HepG2 (cell line): ENCODE measurements around the gene PPAN. TPM values are rescaled to one million over a fixed set of nuclear protein-coding genes. Genes with fewer than 3 reads are reported as not detected.

Source experiments
- ARNT ChIP-seq: fragments of 450-650 bp; IDR thresholded peaks from 2 replicates; pipeline ENCODE4 v1.6.1; 2017
- FOXK2 ChIP-seq: fragments of 450-650 bp; IDR thresholded peaks from 2 replicates; pipeline ENCODE4 v1.6.1; 2016
- GTF2F1 ChIP-seq: fragments of 150-350 bp; IDR thresholded peaks from 2 replicates; pipeline ENCODE4 v1.6.1; 2014; ENCODE audit warnings: low read length
- MBNL3 ChIP-seq: fragments of 250-450 bp; sonication (Bioruptor Pico); conservative IDR thresholded peaks from 2 replicates; pipeline ENCODE4 v1.8.0; 2022; ENCODE audit warnings: mild to moderate bottlenecking, inconsistent platforms
- MED1 ChIP-seq: sonication (generic); formaldehyde crosslinking; IDR thresholded peaks from 2 replicates; pipeline ENCODE4 v1.4.0; 2020; ENCODE audit warnings: missing genetic modification reagents
- NFYB ChIP-seq: sonication (generic); formaldehyde crosslinking; IDR thresholded peaks from 2 replicates; pipeline ENCODE4 v1.4.0; 2020; ENCODE audit warnings: missing genetic modification reagents
- PHF20 ChIP-seq: sonication (generic); formaldehyde crosslinking; IDR thresholded peaks from 2 replicates; pipeline ENCODE4 v1.5.0; 2020; ENCODE audit warnings: mild to moderate bottlenecking, missing genetic modification reagents
- SMARCC2 ChIP-seq: fragments of 450-650 bp; IDR thresholded peaks from 2 replicates; pipeline ENCODE4 v1.6.1; 2017; ENCODE audit warnings: antibody characterized with exemption, mild to moderate bottlenecking
- ZNF451 ChIP-seq: sonication (generic); formaldehyde crosslinking; IDR thresholded peaks from 2 replicates; pipeline ENCODE4 v1.5.0; 2020; ENCODE audit warnings: mild to moderate bottlenecking, missing genetic modification reagents
- polyA plus RNA-seq, 8 experiments: library from polyadenylated mRNA; depleted of rRNA in 3 of 8; stranded (reverse) in 7 of 8; unstranded in 1 of 8; fragments of >200 nt; fragmentation: Illumina TruSeq in 4 of 8; extraction: Trizol in 4 of 8; gene quantifications; 2 replicates each; pipeline versions ENCODE4 v1.2.1 to v1.2.3, GENCODE V29; 2011 to 2016; ENCODE audit warnings: low read depth in 4 of 8, missing spikeins in 1 of 8, mixed read lengths in 1 of 8; ENCODE audit not compliant: insufficient read depth in 1 of 8
- total RNA-seq, 5 experiments: library from RNA; depleted of rRNA; stranded (reverse); fragments of >200 nt; fragmentation: Illumina TruSeq; extraction: Trizol; gene quantifications; 2 replicates each; pipeline ENCODE4 v1.2.3, GENCODE V29; 2016; ENCODE audit warnings: low read depth in 1 of 5
- TF ChIP-seq, protein P1 (sequence below): sonication (generic); formaldehyde crosslinking; IDR thresholded peaks from 2 replicates; pipeline ENCODE4 v1.5.1; 2020; ENCODE audit warnings: mild to moderate bottlenecking, missing genetic modification reagents, moderate library complexity
- TF ChIP-seq, protein P2 (sequence below): sonication (generic); formaldehyde crosslinking; IDR thresholded peaks from 2 replicates; pipeline ENCODE4 v1.8.1; 2023; ENCODE audit warnings: missing genetic modification reagents, inconsistent platforms, borderline replicate concordance
- TF ChIP-seq, protein P3 (sequence below): sonication (generic); formaldehyde crosslinking; IDR thresholded peaks from 2 replicates; pipeline ENCODE4 v1.5.1; 2020; ENCODE audit warnings: mild to moderate bottlenecking, missing genetic modification reagents, borderline replicate concordance
- TF ChIP-seq, protein P4 (sequence below): sonication (generic); formaldehyde crosslinking; conservative IDR thresholded peaks from 2 replicates; pipeline ENCODE4 v1.8.0; 2022; ENCODE audit warnings: low read depth, missing genetic modification reagents
- TF ChIP-seq, protein P5 (sequence below): sonication (generic); formaldehyde crosslinking; conservative IDR thresholded peaks from 2 replicates; pipeline ENCODE4 v1.8.0; 2022; ENCODE audit warnings: mild to moderate bottlenecking, moderate library complexity, missing genetic modification reagents
- TF ChIP-seq, protein P6 (sequence below): sonication (generic); formaldehyde crosslinking; IDR thresholded peaks from 2 replicates; pipeline ENCODE4 v1.5.1; 2020; ENCODE audit warnings: missing genetic modification reagents, mild to moderate bottlenecking, borderline replicate concordance

PPAN gene
- total and polyA plus RNA-seq, 2 of the 13 experiments (the other 11 are each of a cell fraction or from before 2014, with no cell fraction given) = 36.2 to 41.9 TPM

DNA sequence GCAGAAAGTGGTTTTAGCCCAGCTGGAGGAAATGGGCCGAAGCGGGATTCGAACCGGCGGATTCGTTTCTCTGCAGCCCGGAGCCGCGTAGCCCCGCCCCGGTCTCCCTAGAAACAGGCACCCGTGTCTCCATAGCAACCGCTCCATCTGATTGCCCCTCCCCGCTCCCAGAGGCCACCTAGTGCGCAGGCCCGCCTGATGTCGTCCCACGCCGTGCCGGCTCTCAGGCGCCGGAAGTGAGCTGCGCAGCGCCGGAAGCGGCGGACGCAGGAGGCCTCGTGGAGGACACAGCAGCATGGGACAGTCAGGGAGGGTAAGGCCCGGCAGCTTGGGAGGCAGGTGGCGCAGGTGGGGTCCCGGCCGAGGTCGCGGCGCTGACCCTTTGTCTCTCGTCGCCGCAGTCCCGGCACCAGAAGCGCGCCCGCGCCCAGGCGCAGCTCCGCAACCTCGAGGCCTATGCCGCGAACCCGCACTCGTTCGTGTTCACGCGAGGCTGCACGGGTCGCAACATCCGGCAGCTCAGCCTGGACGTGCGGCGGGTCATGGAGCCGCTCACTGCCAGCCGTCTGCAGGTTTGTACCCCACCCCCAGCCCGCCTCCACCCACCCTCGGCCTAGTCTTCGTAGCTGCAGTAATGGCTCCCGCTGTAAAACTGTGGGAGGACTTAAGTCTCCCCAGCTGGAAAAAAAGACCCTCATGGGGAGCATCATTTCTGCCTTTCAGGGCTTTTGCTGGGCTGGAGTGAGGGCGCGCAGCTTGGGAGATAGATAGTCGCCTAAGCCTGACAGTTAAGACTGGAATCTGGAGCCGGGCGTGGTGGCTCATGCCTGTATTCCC is at the start of gene PPAN (continued):
- TF ChIP-seq, protein P1, sequence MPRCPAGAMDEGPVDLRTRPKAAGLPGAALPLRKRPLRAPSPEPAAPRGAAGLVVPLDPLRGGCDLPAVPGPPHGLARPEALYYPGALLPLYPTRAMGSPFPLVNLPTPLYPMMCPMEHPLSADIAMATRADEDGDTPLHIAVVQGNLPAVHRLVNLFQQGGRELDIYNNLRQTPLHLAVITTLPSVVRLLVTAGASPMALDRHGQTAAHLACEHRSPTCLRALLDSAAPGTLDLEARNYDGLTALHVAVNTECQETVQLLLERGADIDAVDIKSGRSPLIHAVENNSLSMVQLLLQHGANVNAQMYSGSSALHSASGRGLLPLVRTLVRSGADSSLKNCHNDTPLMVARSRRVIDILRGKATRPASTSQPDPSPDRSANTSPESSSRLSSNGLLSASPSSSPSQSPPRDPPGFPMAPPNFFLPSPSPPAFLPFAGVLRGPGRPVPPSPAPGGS = peak; percentile 41; the same call in 1 of the 2 replicates
- TF ChIP-seq, protein P2, sequence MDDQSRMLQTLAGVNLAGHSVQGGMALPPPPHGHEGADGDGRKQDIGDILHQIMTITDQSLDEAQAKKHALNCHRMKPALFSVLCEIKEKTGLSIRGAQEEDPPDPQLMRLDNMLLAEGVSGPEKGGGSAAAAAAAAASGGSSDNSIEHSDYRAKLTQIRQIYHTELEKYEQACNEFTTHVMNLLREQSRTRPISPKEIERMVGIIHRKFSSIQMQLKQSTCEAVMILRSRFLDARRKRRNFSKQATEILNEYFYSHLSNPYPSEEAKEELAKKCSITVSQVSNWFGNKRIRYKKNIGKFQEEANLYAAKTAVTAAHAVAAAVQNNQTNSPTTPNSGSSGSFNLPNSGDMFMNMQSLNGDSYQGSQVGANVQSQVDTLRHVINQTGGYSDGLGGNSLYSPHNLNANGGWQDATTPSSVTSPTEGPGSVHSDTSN (CRISPR knock-in tag) = no peak
- TF ChIP-seq MBNL3 (CRISPR knock-in tag) = no peak
- TF ChIP-seq NFYB = 0 out of 2 replicates have a peak, but pooled peaks have one; percentile 8
- peak; percentile 79 for TF ChIP-seq MED1 (CRISPR knock-in tag)
- TF ChIP-seq, protein P3, sequence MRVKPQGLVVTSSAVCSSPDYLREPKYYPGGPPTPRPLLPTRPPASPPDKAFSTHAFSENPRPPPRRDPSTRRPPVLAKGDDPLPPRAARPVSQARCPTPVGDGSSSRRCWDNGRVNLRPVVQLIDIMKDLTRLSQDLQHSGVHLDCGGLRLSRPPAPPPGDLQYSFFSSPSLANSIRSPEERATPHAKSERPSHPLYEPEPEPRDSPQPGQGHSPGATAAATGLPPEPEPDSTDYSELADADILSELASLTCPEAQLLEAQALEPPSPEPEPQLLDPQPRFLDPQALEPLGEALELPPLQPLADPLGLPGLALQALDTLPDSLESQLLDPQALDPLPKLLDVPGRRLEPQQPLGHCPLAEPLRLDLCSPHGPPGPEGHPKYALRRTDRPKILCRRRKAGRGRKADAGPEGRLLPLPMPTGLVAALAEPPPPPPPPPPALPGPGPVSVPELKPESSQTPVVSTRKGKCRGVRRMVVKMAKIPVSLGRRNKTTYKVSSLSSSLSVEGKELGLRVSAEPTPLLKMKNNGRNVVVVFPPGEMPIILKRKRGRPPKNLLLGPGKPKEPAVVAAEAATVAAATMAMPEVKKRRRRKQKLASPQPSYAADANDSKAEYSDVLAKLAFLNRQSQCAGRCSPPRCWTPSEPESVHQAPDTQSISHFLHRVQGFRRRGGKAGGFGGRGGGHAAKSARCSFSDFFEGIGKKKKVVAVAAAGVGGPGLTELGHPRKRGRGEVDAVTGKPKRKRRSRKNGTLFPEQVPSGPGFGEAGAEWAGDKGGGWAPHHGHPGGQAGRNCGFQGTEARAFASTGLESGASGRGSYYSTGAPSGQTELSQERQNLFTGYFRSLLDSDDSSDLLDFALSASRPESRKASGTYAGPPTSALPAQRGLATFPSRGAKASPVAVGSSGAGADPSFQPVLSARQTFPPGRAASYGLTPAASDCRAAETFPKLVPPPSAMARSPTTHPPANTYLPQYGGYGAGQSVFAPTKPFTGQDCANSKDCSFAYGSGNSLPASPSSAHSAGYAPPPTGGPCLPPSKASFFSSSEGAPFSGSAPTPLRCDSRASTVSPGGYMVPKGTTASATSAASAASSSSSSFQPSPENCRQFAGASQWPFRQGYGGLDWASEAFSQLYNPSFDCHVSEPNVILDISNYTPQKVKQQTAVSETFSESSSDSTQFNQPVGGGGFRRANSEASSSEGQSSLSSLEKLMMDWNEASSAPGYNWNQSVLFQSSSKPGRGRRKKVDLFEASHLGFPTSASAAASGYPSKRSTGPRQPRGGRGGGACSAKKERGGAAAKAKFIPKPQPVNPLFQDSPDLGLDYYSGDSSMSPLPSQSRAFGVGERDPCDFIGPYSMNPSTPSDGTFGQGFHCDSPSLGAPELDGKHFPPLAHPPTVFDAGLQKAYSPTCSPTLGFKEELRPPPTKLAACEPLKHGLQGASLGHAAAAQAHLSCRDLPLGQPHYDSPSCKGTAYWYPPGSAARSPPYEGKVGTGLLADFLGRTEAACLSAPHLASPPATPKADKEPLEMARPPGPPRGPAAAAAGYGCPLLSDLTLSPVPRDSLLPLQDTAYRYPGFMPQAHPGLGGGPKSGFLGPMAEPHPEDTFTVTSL (CRISPR knock-in tag) = peak; percentile 46; the same call in 1 of the 2 replicates
- TF ChIP-seq SMARCC2 = no peak
- TF ChIP-seq PHF20 (CRISPR knock-in tag) = peak; percentile 97
- TF ChIP-seq, protein P4, sequence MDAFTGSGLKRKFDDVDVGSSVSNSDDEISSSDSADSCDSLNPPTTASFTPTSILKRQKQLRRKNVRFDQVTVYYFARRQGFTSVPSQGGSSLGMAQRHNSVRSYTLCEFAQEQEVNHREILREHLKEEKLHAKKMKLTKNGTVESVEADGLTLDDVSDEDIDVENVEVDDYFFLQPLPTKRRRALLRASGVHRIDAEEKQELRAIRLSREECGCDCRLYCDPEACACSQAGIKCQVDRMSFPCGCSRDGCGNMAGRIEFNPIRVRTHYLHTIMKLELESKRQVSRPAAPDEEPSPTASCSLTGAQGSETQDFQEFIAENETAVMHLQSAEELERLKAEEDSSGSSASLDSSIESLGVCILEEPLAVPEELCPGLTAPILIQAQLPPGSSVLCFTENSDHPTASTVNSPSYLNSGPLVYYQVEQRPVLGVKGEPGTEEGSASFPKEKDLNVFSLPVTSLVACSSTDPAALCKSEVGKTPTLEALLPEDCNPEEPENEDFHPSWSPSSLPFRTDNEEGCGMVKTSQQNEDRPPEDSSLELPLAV (CRISPR knock-in tag) = no peak
- TF ChIP-seq, protein P5, sequence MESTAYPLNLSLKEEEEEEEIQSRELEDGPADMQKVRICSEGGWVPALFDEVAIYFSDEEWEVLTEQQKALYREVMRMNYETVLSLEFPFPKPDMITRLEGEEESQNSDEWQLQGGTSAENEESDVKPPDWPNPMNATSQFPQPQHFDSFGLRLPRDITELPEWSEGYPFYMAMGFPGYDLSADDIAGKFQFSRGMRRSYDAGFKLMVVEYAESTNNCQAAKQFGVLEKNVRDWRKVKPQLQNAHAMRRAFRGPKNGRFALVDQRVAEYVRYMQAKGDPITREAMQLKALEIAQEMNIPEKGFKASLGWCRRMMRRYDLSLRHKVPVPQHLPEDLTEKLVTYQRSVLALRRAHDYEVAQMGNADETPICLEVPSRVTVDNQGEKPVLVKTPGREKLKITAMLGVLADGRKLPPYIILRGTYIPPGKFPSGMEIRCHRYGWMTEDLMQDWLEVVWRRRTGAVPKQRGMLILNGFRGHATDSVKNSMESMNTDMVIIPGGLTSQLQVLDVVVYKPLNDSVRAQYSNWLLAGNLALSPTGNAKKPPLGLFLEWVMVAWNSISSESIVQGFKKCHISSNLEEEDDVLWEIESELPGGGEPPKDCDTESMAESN (CRISPR knock-in tag) = peak; percentile 92
- TF ChIP-seq ZNF451 (CRISPR knock-in tag) = peak; percentile 77
- no peak for TF ChIP-seq FOXK2
- TF ChIP-seq ARNT = no peak
- TF ChIP-seq GTF2F1 = no peak
- TF ChIP-seq, protein P6, sequence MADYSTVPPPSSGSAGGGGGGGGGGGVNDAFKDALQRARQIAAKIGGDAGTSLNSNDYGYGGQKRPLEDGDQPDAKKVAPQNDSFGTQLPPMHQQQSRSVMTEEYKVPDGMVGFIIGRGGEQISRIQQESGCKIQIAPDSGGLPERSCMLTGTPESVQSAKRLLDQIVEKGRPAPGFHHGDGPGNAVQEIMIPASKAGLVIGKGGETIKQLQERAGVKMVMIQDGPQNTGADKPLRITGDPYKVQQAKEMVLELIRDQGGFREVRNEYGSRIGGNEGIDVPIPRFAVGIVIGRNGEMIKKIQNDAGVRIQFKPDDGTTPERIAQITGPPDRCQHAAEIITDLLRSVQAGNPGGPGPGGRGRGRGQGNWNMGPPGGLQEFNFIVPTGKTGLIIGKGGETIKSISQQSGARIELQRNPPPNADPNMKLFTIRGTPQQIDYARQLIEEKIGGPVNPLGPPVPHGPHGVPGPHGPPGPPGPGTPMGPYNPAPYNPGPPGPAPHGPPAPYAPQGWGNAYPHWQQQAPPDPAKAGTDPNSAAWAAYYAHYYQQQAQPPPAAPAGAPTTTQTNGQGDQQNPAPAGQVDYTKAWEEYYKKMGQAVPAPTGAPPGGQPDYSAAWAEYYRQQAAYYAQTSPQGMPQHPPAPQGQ (CRISPR knock-in tag) = no peak
